Posterior cingulate gyrus (tissue), 11 donors: Measurements from ENCODE around the gene TGM2.

Experiments
- DNase-seq, 10 donors: peaks; one replicate each; pipeline versions ENCODE4 v3.0.0 to v3.0.0-alpha.2; 2020 to 2021; ENCODE audit warnings: mixed read lengths in 3 of 10
- intact Hi-C: fragments of 100-400 bp; cut with DNase I; formaldehyde crosslinking; loops from one replicate; pipeline ENCODE4 v1.15.1; 2023

The TGM2 gene

GRCh38 chr20:38126146-38126921, 38.7 kb downstream of the TGM2 start:
- intact Hi-C loops: no loop called here
- peak in 1 of 10 donors; percentile 45 for DNase-seq

DNA sequence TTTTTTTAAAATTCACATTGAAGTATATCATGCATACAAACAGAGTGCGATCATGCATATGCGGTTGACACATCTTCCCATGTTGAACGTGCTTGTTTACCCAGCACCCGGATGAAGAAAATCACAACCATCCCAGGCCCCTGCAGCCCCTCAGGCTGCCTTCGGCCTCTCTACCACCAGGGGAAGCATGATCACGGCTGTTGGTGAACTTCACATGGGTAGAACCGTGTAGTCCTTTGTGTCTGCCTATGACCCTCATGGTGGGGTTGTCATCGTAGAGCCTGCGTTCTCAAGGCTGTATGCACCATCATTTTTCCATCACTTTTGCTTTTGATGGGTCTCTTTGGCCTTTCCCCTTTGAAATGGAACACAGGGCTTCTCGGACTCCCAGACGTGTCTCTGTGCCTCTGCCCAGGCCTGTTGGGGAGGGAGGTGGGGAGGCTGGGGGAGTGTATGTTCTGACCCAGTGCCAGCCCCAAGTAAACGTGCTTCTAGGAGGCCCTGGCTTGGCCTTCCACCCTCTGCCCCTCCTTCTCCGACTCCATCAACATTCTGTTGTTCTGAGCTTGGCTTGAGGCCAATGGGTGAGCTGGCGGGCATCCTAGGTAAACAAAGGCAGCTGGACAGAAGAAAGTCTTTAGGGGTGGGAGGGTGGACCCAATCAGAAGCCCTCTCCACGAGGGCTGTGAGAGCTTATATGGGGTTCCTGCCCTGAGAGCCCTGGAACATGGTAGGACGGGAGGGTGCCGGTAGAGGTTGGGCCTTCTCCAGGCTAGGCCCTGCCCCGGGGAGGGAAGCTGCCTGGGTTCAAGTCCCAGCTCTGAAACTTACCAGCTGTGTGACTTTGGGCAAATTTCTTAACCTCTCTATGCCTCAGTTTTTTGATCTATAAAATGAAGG, 39.7 kb downstream of the TGM2 start:
- intact Hi-C loops: no loop called here
- peak in 2 of 10 donors; percentile 27 to 67 for DNase-seq

DNA sequence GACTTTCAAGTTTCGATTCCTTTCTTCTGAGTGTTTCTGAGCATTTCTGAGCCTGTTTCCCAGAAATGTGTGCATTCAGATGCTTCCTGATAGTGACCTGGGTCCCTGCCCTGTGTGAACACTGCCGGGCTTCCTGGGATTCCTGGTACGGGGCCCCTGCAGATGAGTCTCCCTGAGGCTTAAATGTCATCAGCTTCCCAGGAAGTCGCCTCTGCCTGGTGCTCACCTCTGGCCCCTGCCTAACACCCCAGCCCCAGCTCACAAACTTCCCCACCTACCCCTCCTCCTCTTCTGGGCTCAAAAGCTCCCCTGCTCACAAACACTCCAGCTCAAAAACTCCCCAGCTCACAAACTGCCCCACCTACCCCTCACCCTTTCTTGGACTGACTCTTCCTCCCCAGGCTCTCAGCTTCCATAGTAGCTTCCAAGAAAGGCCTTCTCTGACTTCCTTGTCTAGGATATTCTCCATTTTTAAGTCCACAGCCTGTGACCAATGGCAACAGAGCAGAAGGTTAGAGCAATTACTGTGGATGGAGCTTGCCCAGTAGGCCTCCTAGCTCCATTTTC, 42.0 kb downstream of the TGM2 start:
- intact Hi-C loops: no loop called here
- DNase-seq: peak in 1 of 10 donors; percentile 31

DNA sequence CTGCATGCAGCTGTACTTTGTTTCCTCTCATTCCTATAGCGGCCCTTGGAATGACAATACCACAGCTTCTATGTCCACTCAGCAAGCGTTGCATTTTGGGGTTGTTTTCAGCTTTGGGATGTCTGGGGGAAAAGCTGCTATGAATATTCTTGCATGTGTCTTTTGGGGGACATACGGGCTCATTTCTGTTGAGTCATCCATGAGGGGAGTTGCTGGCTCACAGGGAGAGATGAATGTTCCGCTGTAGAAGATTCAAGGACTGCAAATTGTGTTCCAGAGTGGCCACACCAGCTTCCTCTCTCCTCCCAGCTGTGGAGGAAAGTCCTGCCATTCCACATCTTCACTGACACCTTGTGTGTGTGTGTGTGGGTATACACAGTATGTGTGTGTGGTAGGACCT, 43.3 kb downstream of the TGM2 start:
- intact Hi-C loops: no loop called here
- no peak for DNase-seq

GRCh38 chr20:38120625-38120988, 44.5 kb downstream of the TGM2 start:
- DNase-seq: no peak
- intact Hi-C loops: no loop called here

- DNase-seq: no peak
Measured at GRCh38 chr20:38119446-38119845, 45.6 kb downstream of the TGM2 start.

GRCh38 chr20:38117635-38118034, 47.4 kb downstream of the TGM2 start:
- intact Hi-C loops: no loop called here
- no peak for DNase-seq

More at GRCh38 chr20:38119446-38119845, 45.6 kb downstream of the TGM2 start:
- intact Hi-C loops: no loop called here

GRCh38 chr20:38117205-38117604, 47.9 kb downstream of the TGM2 start:
- intact Hi-C loops: no loop called here
- no peak for DNase-seq

- intact Hi-C loops: no loop called here
- no peak for DNase-seq
Measured at GRCh38 chr20:38116409-38117165, 48.5 kb downstream of the TGM2 start.

DNA sequence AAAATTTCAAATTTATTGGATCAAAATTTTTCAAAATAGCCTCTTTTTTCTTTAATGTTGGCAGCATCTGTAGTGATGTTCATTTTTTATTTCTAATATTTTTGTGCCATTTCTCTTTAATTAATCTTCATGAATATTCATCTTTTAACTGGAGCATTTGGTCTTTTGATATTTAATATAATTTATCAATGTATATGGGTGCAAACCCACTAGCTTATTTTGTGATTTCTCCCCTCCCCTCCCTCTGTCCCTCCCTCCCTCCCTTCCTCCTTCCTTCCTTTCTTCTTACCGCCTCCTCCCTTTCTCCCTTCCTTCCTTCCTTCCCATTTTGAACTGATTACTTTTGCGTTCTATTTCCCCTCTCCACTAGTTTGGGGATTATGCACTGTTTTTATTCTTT, 49.2 kb downstream of the TGM2 start:
- DNase-seq: no peak
- intact Hi-C loops: no loop called here

- intact Hi-C loops: no loop called here
- no peak for DNase-seq
Measured at GRCh38 chr20:38115205-38115604, 49.9 kb downstream of the TGM2 start.

DNA sequence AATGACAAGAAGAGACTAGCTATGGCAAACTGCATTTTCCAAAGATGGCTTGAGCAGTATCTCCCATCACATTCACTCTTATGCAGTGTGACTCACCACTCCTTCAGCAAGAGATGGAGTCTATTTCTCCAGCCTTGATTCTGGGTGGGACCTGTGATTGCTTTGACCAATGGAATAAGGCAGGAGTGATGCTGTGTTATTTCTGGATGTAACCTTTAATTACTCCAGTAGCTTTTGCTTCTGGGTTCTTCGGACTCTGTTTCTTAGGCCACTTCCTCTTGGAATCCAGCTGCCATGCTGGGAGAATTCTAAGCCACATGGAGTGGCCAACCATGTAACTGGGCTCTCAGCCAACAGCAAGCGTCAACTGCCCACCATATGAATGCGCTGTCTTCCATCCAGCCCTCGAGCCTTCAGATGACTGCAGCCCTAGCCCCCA, 50.7 kb downstream of the TGM2 start:
- intact Hi-C loops: no loop called here
- DNase-seq: no peak

DNA sequence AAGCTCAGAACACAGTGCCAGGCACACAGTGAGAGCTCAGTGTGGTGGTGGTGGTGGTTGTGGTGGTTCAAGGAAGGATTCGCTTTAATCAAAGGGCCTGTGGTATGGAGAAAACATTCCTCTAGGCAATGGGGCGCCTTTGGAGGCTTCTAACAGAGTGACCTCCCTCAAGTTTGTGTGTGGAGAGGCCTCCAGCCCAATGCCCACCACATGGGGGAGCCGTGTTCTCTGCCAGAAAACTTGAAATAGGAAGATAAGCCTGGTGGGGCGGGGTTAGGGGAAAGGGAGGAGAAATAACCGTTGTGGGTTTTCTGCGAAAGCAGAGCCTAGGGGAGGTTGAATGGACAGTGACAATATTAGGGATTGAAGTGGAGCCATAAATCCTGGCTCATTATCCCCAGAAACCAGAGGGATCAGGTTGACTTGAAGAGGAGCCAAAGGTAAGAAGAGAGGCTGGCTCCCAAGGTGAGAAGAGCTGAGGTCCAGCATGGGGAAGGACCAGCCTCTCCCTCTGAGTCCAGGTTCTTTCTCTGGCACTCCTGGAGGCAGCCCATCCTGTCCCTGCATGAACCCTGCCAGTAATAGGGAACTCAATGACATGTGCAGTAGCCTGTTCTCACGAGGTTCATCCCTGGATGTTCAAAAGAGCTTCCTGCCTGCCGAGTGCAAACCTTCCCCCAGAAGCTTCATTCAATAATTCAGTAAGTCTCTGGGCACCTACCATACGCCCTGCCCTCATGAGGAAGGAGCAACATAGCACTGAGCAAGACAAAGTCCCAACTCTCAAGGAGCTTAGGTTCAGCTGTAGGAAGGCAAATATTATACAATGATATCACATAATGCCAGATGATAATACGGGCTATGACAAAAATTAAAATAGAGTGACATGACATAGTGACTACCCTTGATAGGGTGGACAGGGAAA, 51.4 kb downstream of the TGM2 start:
- intact Hi-C loops: no loop called here
- DNase-seq: no peak

DNA sequence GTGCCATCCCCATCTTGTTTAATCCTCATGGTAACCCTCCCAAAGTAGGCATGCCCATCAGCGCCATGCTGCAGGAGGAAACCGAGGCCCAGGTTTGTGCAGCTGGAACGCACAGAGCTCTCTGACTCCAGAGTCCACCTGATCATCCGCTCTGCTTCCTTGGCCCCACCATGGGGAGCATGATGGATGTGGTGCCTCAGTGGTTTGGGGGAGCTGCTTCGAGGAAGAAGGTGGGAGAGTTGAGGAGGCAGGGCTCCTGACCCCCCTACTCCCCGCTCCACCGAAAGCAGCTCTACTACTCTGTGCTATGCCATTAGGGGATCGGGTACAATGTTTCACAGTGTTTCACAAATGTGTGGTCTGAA, 52.2 kb downstream of the TGM2 start:
- intact Hi-C loops: no loop called here
- no peak for DNase-seq

DNA sequence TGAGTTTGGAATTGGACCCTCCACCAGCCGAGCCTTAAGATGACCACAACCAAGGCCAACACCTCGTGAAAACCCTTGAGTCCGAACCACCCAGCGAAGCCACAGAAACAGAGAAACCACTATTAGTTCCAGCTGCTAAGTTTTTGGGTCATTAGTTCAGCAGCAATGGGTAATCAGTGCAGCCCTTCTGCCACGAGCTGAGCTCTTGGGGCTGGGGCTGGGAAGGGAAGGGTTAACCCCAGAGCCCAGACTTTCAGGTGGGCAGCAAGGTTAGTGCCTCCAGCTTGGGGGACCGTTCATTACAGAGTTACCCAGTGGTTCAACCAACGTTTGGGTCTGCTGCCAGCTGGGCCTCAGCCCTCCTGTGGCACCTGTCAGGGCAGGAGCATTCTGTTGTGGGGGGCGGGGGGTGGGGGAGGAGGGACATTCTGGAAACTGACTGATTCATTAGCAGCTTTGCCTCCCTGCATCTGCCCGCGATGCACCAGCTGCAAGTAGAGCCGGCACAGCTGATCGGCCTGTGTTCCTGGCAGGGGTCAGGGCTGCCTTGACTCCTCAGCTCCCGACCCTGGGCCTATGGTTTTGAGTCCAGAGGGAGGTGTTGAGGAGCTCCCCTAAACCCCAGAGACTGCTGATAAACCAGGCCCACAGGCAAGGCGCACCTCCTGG, 52.7 kb downstream of the TGM2 start:
- intact Hi-C loops: no loop called here
- peak in 1 of 10 donors; percentile 47 for DNase-seq

GRCh38 chr20:38111366-38112232, 53.5 kb downstream of the TGM2 start:
- DNase-seq: no peak
- intact Hi-C loops: no loop called here

- no peak for DNase-seq
- intact Hi-C loops: no loop called here
Measured at GRCh38 chr20:38110525-38111178, 54.4 kb downstream of the TGM2 start.
